ENCODE results near the gene SLC17A8. TPM values are rescaled to one million over a fixed set of nuclear protein-coding genes. Genes with fewer than 3 reads are reported as not detected.

Gene SLC17A8
- total and polyA plus RNA-seq, 3 donors from 2014 or later, result 0.08 to 0.37 (median 0.28) TPM

- H3K4me1 ChIP-seq, result no peaks in the 10 kb centered on the region
- 81 to 91% methylated on average over 4 of the region's 4 CpGs for WGBS, 2 donors
- DNase-seq, result no peak
- TF ChIP-seq POLR2A (IDR thresholded peaks at IDR 0.05), result no peak
- TF ChIP-seq, protein P1, sequence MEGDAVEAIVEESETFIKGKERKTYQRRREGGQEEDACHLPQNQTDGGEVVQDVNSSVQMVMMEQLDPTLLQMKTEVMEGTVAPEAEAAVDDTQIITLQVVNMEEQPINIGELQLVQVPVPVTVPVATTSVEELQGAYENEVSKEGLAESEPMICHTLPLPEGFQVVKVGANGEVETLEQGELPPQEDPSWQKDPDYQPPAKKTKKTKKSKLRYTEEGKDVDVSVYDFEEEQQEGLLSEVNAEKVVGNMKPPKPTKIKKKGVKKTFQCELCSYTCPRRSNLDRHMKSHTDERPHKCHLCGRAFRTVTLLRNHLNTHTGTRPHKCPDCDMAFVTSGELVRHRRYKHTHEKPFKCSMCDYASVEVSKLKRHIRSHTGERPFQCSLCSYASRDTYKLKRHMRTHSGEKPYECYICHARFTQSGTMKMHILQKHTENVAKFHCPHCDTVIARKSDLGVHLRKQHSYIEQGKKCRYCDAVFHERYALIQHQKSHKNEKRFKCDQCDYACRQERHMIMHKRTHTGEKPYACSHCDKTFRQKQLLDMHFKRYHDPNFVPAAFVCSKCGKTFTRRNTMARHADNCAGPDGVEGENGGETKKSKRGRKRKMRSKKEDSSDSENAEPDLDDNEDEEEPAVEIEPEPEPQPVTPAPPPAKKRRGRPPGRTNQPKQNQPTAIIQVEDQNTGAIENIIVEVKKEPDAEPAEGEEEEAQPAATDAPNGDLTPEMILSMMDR (IDR thresholded peaks at IDR 0.05), result no peak
- no peaks in the 10 kb centered on the region for H3K9me3 ChIP-seq
- H3K27me3 ChIP-seq, result no peaks in the 10 kb centered on the region
- intact Hi-C loops (cut with DNase I; ENCODE audit: low total_unique reads), result no loop called here
- H3K4me3 ChIP-seq, result no peak overlapping the region
- H3K27ac ChIP-seq, result no peak overlapping the region
- H3K36me3 ChIP-seq (ENCODE audit: low read depth, missing control alignments), result no peaks in the 10 kb centered on the region
Observed at GRCh38 chr12:100445081-100445481, 88.2 kb downstream of the SLC17A8 start.

- Histone ChIP-seq H3K4me1 (no peaks in the 10 kb centered on the region), H3K9me3 (no peaks in the 10 kb centered on the region), H3K36me3 (ENCODE audit: low read depth, missing control alignments) (no peaks in the 10 kb centered on the region), H3K4me3 (no peak overlapping the region), H3K27me3 (no peaks in the 10 kb centered on the region), H3K27ac (no peak overlapping the region)
- no peak for DNase-seq
- intact Hi-C loops (cut with DNase I; ENCODE audit: low total_unique reads), result no loop called here
- TF ChIP-seq, protein P1 (IDR thresholded peaks at IDR 0.05), result no peak
- TF ChIP-seq POLR2A (IDR thresholded peaks at IDR 0.05), result no peak
- WGBS, 2 donors, result 30% methylated on average over 3 of the region's 3 CpGs
Observed at GRCh38 chr12:100447381-100447780, 90.5 kb downstream of the SLC17A8 start.

DNA sequence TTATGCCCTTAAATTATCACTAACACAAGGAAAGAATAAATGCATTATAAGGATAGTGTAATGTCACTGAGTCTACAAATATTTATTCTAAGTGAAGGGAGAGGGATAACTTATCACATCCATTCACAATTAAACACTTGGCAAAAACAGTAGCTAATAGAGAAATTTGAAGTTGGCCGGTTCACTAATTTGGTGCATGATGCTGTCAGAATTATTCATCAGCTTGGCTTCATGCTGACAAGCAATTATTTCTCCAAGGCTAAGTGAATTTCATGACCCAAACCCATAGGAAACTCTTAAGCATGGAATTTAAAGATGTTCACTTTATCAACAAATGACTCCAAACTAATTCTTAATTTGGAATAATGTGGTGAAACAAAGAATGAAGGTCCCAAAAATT lies 91.8 kb downstream of the SLC17A8 start:
- H3K27ac ChIP-seq, result no peak overlapping the region
- no peaks in the 10 kb centered on the region for H3K36me3 ChIP-seq (ENCODE audit: low read depth, missing control alignments)
- H3K27me3 ChIP-seq, result no peaks in the 10 kb centered on the region
- intact Hi-C loops (cut with DNase I; ENCODE audit: low total_unique reads), result no loop called here
- 59 to 83% methylated on average over 1 of the region's 1 CpG for WGBS, 2 donors
- H3K4me1 ChIP-seq, result no peaks in the 10 kb centered on the region
- TF ChIP-seq, protein P1 (IDR thresholded peaks at IDR 0.05), result no peak
- no peak for TF ChIP-seq POLR2A (IDR thresholded peaks at IDR 0.05)
- H3K9me3 ChIP-seq, result no peaks in the 10 kb centered on the region
- H3K4me3 ChIP-seq, result no peak overlapping the region
- no peak for DNase-seq

DNA sequence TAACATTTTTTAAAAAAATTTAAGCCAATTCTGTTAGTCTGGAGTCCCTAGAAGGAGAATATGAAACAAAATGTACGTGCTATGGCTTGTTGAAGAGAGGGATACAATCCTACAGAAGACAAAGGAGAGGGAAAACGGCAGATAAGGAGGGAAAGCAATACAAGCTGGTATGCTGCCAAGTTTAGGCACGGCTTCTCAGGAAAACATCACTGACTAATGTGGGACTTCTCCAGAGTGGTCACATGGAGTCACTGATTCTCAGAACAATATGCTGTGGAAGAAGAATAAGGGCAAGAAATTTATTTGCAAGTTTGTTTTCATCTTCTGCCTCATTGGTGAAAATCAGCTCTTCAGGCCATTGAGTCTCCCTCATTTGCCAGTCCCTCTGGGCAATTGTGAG lies 93.9 kb downstream of the SLC17A8 start:
- no peak overlapping the region for H3K4me3 ChIP-seq
- intact Hi-C loops (cut with DNase I; ENCODE audit: low total_unique reads), result no loop called here
- 43 to 50% methylated on average over 3 of the region's 3 CpGs for WGBS, 2 donors
- H3K9me3 ChIP-seq, result no peaks in the 10 kb centered on the region
- H3K27me3 ChIP-seq, result no peaks in the 10 kb centered on the region
- H3K4me1 ChIP-seq, result no peaks in the 10 kb centered on the region
- no peak for DNase-seq
- no peaks in the 10 kb centered on the region for H3K36me3 ChIP-seq (ENCODE audit: low read depth, missing control alignments)
- no peak overlapping the region for H3K27ac ChIP-seq
- TF ChIP-seq, protein P1 (IDR thresholded peaks at IDR 0.05), result no peak
- TF ChIP-seq POLR2A (IDR thresholded peaks at IDR 0.05), result no peak

DNA sequence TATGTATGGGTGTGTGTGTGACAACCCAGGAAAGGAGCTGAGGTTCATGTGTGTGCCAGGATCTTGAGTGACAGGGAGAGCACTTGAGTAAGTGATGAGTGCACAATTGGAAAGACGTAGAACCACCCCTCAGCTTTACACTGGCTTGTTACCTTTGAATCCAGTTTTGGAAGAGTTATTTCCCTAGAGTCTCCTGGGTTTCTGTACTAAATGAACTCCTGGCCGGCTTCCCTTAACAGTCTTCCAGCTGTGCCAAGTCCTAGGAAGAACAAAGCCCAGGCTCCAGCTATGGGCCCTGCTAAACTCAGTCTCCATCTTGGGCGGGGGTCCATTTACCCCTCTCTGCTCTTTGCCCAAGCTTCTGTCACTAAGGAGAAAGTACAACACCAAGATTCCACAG lies 97.1 kb downstream of the SLC17A8 start:
- no peak for DNase-seq
- H3K36me3 ChIP-seq (ENCODE audit: low read depth, missing control alignments), result no peaks in the 10 kb centered on the region
- no peaks in the 10 kb centered on the region for H3K9me3 ChIP-seq
- H3K4me1 ChIP-seq, result no peaks in the 10 kb centered on the region
- intact Hi-C loops (cut with DNase I; ENCODE audit: low total_unique reads), result no loop called here
- H3K27ac ChIP-seq, result no peak overlapping the region
- no peak overlapping the region for H3K4me3 ChIP-seq
- TF ChIP-seq, protein P1 (IDR thresholded peaks at IDR 0.05), result no peak
- TF ChIP-seq POLR2A (IDR thresholded peaks at IDR 0.05), result no peak
- no peaks in the 10 kb centered on the region for H3K27me3 ChIP-seq
- WGBS, 2 donors, result 61 to 64% methylated on average over 3 of the region's 3 CpGs

Measured in testis (tissue), 3 donors.